Esophagus (tissue), 2 donors: ENCODE data around the gene TBC1D9. TPM values are rescaled to one million over a fixed set of nuclear protein-coding genes. Genes with fewer than 3 reads are reported as not detected.

Experiments
- H3K27ac ChIP-seq, 2 donors: one replicate each; pipeline ENCODE4 v1.5.1; 2013; ENCODE audit warnings: low read depth in 2 of 2, mild to moderate bottlenecking in 2 of 2, inconsistent platforms in 1 of 2, low read length in 1 of 2, moderate library complexity in 1 of 2
- H3K27me3 ChIP-seq, 2 donors: one replicate each; pipeline ENCODE4 v1.6.1; 2013; ENCODE audit warnings: low read length in 2 of 2, control low read depth in 1 of 2, mild to moderate bottlenecking in 1 of 2; ENCODE audit not compliant: insufficient read depth in 2 of 2, control insufficient read depth in 1 of 2
- H3K36me3 ChIP-seq, 2 donors: one replicate each; pipeline ENCODE4 v1.6.1; 2013; ENCODE audit warnings: low read length in 1 of 2; ENCODE audit not compliant: control insufficient read depth in 2 of 2, insufficient read depth in 2 of 2
- H3K4me1 ChIP-seq, 2 donors: one replicate each; pipeline ENCODE4 v1.6.1; 2013; ENCODE audit warnings: low read length in 1 of 2; ENCODE audit not compliant: control insufficient read depth in 2 of 2, insufficient read depth in 2 of 2
- H3K4me3 ChIP-seq, 2 donors: one replicate each; pipeline ENCODE4 v1.5.1; 2013; ENCODE audit warnings: low read length in 2 of 2, mild to moderate bottlenecking in 2 of 2, low read depth in 1 of 2, moderate library complexity in 1 of 2
- H3K9me3 ChIP-seq, 2 donors: one replicate each; pipeline ENCODE4 v1.6.1; 2013; ENCODE audit warnings: mild to moderate bottlenecking in 2 of 2, low read depth in 1 of 2, low read length in 1 of 2, moderate library complexity in 1 of 2; ENCODE audit not compliant: control insufficient read depth in 2 of 2, insufficient read depth in 1 of 2
- WGBS, 2 donors: extraction: QIAGEN DNeasy Blood & Tissue Kit; methylation state at CpG; one replicate each; pipeline ENCODE4 v1.1.7; 2013; 5-methylcytosine and 5-hydroxymethylcytosine counted together
- polyA plus RNA-seq, 2 donors: library from polyadenylated mRNA; stranded (reverse); fragments of 200-250 nt; gene quantifications; one replicate each; pipeline ENCODE4 v1.2.3, GENCODE V29; 2013
- donor health status: healthy with polysubstance abuse.
- donor health status: Bipolar disorder and iron deficiency.

TBC1D9 gene
- polyA plus RNA-seq, 2 donors: 3.3 to 6.3 TPM

DNA sequence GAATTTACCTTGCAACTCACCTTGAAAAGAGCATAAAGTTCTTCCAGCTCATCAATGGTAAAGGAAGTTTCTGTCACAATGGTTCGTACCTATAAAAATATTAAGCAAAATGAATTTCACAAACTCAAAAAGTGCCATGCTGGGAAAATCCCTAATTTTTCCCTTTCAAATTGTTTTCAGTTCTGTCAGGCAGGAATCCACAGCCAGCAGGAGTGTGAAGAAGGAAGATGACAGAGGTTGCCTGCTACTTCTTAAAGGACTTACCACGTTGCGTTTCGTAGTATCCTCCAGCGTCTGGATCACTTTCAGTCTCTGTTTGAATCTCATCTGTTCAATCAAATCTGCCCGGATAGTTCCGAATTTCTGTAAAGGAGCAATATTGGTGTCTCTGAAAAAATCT, 117.1 kb downstream of the TBC1D9 start:
- H3K36me3 ChIP-seq: peaks cover 0 to 11% of the 10 kb centered on the region in 2 donors
- H3K4me1 ChIP-seq: peaks cover 0 to 3% of the 10 kb centered on the region in 2 donors
- WGBS, 2 donors: 88 to 91% methylated on average over 7 of the region's 7 CpGs
- no peak overlapping the region for H3K27ac ChIP-seq
- H3K9me3 ChIP-seq: peaks cover 0 to under 1% of the 10 kb centered on the region in 2 donors
- no peak overlapping the region for H3K4me3 ChIP-seq
- no peaks in the 10 kb centered on the region for H3K27me3 ChIP-seq

DNA sequence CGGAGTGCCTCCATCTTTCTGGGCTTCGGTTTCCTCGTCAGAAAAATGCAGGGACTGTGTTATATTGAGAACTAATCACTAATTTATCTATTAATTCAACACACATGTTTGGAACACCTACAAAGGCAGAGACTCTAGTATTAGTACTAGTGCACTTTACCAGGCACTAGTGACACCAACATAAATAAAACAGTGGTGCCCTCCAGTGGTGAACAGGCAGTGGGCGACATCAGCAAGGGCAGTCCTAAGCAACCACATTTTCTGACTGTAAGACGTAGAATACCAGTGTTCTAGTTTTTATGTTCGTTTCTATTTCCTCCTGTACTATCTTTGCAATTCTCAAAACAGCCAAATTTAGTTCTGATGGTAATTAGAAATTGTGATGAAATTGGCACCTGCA, 118.3 kb downstream of the TBC1D9 start:
- Histone ChIP-seq H3K27ac (no peak overlapping the region), H3K4me1 (peaks cover 0 to 3% of the 10 kb centered on the region in 2 donors), H3K27me3 (no peaks in the 10 kb centered on the region), H3K9me3 (peaks cover 0 to 3% of the 10 kb centered on the region in 2 donors), H3K4me3 (no peak overlapping the region), H3K36me3 (peaks cover 0 to 6% of the 10 kb centered on the region in 2 donors)
- WGBS, 2 donors: 64 to 84% methylated on average over 6 of the region's 6 CpGs

DNA sequence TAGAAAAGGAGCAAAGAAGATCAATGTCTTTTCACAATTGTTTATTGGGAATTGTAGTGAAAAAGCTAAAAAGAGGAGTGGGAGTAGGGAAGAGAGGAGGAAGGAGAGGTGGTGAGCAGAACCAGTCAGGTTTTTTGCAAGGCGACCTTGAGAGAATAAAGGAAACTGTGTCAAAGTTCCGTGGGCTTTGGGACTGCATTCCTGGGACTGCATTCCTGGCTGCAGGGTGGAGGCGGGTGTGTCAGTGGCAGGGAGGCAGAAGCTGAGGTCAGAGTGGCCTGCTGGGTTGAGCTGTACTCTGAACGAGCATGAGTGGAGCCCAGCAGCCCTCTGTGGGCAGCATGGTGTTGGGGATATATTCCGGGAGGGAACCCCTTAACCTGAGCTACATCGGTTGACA, 120.6 kb downstream of the TBC1D9 start:
- Histone ChIP-seq H3K4me3 (no peak overlapping the region), H3K4me1 (peaks cover 0 to 3% of the 10 kb centered on the region in 2 donors), H3K36me3 (peaks cover 0 to 6% of the 10 kb centered on the region in 2 donors), H3K9me3 (peaks cover 0 to 3% of the 10 kb centered on the region in 2 donors), H3K27ac (peak overlapping the region in 1 of 2 donors; percentile 3), H3K27me3 (no peaks in the 10 kb centered on the region)
- 64 to 68% methylated on average over 6 of the region's 6 CpGs for WGBS, 2 donors

DNA sequence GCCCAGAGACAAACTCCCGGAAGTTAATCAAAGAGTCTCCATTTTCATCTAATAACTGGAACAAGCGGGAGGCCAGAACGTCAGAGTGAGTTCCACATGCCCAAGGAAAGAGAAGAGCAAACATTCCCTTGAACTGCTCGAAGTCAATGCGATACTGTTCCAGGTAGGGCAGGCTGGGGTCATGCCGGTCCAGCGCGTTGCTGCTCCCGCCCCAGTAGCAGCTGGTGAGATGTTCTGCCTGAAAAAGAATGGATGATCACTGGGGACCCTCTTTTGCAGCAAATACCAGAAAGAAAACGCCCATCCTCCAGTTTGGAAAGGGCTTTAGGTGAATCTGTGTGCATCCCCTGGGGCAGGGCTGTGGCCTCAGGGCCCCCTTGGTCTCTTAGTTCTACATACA, 122.2 kb downstream of the TBC1D9 start:
- H3K9me3 ChIP-seq: peaks cover 0 to 3% of the 10 kb centered on the region in 2 donors
- WGBS, 2 donors: 94 to 95% methylated on average over 10 of the region's 10 CpGs
- H3K27me3 ChIP-seq: no peaks in the 10 kb centered on the region
- no peak overlapping the region for H3K4me3 ChIP-seq
- peaks cover 0 to 3% of the 10 kb centered on the region in 2 donors for H3K4me1 ChIP-seq
- no peak overlapping the region for H3K27ac ChIP-seq
- H3K36me3 ChIP-seq: peaks cover 0 to 6% of the 10 kb centered on the region in 2 donors

DNA sequence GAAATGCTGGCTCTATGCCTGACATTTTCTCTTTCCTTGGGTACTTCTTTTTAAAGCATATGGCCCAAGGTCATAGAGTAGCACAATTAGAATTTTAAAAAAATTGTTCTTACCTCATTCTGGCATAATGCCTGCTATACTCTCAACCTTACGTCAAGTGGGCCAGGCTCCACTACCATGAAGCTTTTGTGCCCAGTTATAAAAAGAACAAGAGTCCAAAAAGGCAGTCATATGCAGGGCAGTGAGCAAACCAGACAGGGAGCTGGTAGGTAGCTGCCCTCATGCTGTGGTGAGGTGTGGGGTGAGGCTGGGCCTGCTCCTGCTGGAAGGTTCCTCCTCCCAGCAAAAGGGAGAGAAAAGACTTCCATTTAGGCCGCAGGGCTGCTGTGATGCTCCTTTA, 123.1 kb downstream of the TBC1D9 start:
- Histone ChIP-seq H3K4me3 (no peak overlapping the region), H3K27ac (no peak overlapping the region), H3K9me3 (peaks cover 0 to 3% of the 10 kb centered on the region in 2 donors), H3K36me3 (peaks cover 0 to 8% of the 10 kb centered on the region in 2 donors), H3K4me1 (peaks cover 0 to 5% of the 10 kb centered on the region in 2 donors), H3K27me3 (no peaks in the 10 kb centered on the region)
- WGBS, 2 donors: 88 to 89% methylated on average over 2 of the region's 2 CpGs

DNA sequence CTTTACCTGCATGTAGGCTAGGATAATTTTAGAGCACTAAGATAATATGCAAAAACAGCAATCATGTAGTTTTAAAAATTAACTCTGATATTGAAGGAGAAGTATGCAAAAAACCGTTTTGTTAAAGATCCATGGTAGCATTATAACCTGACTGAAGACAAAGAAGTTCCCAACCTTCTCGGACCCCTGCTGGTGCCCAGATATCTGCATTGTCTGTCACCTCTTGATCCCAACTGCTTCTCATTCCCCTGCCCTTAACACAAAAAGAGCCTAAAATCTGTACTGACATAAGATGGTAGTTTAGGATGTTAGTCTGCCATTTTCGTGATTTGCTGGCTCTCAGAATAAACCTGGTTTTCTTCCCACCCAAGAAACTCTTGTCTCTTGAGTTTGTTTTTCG, 125.9 kb downstream of the TBC1D9 start:
- Histone ChIP-seq H3K9me3 (peaks cover 0 to 3% of the 10 kb centered on the region in 2 donors), H3K27me3 (no peaks in the 10 kb centered on the region), H3K4me3 (no peak overlapping the region), H3K27ac (no peak overlapping the region), H3K36me3 (peaks cover 0 to 9% of the 10 kb centered on the region in 2 donors), H3K4me1 (peaks cover 0 to 2% of the 10 kb centered on the region in 2 donors)
- 69 to 85% methylated on average over 4 of the region's 4 CpGs for WGBS, 2 donors

DNA sequence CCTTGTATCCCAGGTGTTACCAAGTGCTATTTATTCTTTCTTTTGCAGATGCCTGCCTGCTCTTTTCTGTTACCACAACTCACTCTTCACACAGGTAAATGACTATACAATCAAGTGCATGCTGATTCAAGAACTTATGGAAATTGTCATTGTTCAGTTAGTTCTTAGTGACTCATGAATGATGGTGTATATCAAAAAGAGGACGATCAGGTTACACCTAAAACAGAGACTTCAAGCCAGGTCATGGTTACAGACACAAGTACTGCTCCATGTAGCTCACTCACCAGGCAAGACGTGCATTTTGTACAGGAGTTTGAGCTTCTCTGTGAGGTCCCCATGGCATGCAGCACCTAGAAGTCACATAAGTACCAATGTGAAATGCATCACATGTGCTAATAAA, 128.2 kb downstream of the TBC1D9 start:
- Histone ChIP-seq H3K36me3 (peaks cover 0 to 3% of the 10 kb centered on the region in 2 donors), H3K9me3 (no peaks in the 10 kb centered on the region), H3K27me3 (no peaks in the 10 kb centered on the region), H3K4me1 (peaks cover 0 to 2% of the 10 kb centered on the region in 2 donors), H3K4me3 (no peak overlapping the region), H3K27ac (no peak overlapping the region)
- 64 to 75% methylated on average over 2 of the region's 2 CpGs for WGBS, 2 donors

DNA sequence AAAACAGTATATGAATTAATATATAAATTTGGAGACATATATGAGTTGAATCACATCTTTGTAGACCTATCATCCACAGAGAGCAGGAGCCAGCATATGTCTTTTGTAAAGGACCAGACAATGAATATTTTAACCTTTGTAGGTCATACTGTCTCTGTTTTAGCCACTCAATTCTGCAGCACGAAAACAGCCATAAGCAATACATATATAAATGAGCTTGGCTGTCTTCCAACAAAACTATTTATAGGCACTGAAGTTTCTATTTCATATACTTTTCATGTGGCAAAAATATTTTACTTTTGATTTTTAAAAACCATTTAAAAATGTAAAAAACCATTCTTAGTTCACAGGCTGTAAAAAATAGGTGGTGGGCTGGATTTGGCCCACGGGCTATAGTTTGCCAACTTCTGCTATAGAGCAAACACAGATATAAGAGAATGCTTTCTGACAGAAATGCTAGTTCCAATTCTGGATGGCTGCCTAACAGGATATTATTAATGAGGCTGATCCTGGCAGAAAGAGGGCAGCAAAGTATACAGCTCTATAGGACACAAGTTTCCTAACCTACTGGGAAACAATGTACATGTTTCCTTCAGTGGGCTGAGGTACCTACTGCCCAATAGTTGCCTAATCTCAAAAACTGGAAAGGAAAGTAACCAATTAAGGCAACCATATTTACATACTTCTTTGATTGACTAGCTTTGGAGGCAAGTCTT, 129.4 kb downstream of the TBC1D9 start:
- WGBS, 2 donors: 35 to 62% methylated on average over 2 of the region's 2 CpGs
- Histone ChIP-seq H3K27ac (no peak overlapping the region), H3K27me3 (no peaks in the 10 kb centered on the region), H3K4me3 (no peak overlapping the region), H3K9me3 (no peaks in the 10 kb centered on the region), H3K36me3 (peaks cover 0 to 12% of the 10 kb centered on the region in 2 donors), H3K4me1 (peaks cover 0 to 2% of the 10 kb centered on the region in 2 donors)

DNA sequence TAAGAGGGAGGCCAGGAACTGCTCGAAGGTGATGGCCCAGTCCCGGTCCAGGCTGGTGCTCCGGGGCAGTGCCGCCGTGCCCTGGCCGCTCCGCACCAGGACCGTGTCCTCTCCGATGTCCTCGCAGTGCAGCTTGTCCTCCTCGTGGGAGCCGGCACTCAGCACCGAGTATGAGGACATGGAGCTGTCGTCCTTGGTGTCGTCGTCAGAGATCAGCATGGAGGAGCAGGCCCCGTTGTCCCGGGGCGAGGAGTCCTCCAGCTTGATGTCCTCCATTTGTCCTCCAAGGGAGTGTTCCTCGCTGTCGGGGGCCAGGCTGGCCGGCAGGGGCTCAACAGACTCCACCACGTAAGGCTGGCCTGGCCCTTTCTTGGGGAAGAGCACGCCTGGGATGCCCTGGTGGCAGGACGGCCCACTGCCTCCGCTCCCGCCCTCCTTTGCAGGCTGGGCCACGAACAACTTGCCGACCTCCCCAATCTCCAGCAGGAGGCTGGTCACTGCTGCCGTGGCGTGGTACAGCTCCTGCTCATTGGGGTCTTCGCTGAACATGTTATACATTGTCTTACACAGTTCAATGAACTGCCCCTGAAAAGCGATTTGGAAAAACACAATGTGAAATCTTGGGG, 133.7 kb downstream of the TBC1D9 start:
- 92 to 93% methylated on average over 33 of the region's 33 CpGs for WGBS, 2 donors
- Histone ChIP-seq H3K27ac (no peak overlapping the region), H3K4me3 (no peak overlapping the region), H3K4me1 (no peaks in the 10 kb centered on the region), H3K36me3 (peaks cover 0 to 9% of the 10 kb centered on the region in 2 donors), H3K27me3 (no peaks in the 10 kb centered on the region), H3K9me3 (no peaks in the 10 kb centered on the region)
